ENCODE data around the gene C1QTNF7. TPM values are rescaled to one million over a fixed set of nuclear protein-coding genes. Genes with fewer than 3 reads are reported as not detected.

C1QTNF7 gene
- total RNA-seq, 1 donor from 2014 or later: not detected

DNA sequence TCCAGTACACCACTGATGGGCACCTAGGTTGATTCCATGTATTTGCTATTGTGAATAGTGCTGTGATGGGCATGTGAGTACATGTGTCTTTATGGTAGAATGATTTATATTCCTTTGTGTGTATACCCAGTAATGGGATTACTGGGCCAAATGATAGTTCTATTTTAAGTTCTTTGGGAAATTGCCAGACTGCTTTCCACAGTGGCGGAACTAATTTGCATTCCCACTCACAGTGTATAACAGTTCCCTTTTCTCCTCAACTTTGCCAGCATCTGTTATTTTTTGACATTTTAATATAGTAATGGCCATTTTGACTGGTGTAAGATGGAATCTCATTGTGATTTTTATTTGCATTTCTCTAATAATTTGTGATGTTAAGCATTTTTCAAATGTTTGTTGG lies 67.8 kb downstream of the C1QTNF7 start:
- intact Hi-C loops (cut with micrococcal nuclease): no loop called here

Other genes starting within 250 kb of the C1QTNF7 start
- gene CC2D2A, start 41.8 kb downstream of the C1QTNF7 start, total RNA-seq: not detected in 2 replicates
- 34.8 and 37.3 TPM in 2 replicates for gene FBXL5, start 227.3 kb downstream of the C1QTNF7 start, total RNA-seq